ENCODE measurements around the gene TMEM9.
A peak's percentile ranks its signal among the peaks of the same experiment; 100 is the strongest.

Gene TMEM9

DNA sequence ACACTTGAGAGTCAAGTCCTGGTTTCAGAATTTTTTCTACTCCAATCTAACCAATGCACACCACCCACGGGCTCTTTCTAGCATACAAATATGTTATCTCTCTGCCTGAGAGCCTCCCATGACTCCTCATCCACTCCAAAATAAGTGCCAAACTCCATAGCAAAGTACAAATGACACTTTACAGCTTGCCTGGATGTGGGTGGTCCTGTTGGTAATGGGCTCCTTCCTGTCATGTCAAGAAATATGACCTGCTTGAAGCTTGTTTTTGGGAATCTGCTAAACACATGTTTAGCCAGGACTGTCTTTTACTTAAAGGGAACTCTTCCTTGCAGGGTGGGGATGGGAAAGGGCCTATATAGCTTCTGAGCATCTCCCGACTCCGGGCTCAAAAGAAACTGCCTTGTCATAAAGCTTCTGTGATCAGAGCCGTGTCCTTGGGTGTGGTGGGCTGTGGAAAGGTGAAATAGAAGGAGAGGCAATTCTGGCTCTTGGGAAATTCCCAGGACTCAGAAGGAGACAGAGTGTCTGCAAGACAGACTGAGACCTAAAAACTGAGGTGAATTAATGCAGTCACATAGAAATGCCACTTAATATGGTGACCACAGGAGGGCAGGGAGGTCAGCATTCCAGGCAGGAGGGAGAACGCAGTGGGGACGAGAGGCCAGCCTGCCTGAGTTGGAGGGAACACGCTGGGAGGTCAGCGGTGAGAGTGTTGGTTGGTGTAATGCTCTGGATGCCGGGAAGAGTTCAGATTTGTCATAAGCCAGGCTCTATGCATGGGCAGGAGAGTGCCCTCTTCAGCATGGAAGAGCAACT, 30.2 kb upstream of the TMEM9 start:
- DNase-seq (ENCODE audit: low spot score) = peak; percentile 80
- H3K27ac ChIP-seq = no peak overlapping the region
- TF ChIP-seq, protein P1, sequence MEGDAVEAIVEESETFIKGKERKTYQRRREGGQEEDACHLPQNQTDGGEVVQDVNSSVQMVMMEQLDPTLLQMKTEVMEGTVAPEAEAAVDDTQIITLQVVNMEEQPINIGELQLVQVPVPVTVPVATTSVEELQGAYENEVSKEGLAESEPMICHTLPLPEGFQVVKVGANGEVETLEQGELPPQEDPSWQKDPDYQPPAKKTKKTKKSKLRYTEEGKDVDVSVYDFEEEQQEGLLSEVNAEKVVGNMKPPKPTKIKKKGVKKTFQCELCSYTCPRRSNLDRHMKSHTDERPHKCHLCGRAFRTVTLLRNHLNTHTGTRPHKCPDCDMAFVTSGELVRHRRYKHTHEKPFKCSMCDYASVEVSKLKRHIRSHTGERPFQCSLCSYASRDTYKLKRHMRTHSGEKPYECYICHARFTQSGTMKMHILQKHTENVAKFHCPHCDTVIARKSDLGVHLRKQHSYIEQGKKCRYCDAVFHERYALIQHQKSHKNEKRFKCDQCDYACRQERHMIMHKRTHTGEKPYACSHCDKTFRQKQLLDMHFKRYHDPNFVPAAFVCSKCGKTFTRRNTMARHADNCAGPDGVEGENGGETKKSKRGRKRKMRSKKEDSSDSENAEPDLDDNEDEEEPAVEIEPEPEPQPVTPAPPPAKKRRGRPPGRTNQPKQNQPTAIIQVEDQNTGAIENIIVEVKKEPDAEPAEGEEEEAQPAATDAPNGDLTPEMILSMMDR (conservative IDR thresholded peaks at IDR 0.05; ENCODE audit: low read depth) = 0 out of 2 replicates have a peak, but pooled peaks have one; percentile 34
- POLR2A ChIA-PET (ENCODE audit: low non-redundant PET) = no interaction called here
- CTCF ChIA-PET = interaction anchor here (0.6 to 2.4 kb wide), 11 partner anchors 9 to 206 kb away, joined by 3 to 21 read pairs (median 4); partner anchors contain the start of gene ASCL5

DNA sequence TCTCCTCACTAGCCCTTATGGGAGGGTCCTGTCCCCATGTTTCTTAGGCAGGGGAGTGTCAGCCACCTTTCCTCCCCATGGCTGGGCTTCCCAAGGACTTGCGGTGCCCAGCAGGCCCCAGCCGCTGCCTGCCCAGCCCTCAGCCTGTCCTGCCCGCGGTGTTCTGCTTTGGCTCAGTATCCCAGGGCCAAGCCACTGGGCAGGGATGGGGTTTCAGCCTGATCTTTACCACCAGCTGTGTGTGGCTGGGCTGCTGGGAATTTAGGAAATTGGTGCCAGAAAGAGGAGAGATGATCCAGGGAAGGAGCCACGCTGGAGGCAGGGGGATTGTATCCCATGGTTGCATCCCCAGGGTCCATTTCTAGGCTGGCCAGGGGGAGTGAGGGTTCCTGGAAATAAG, 29.5 kb upstream of the TMEM9 start:
- ChIA-PET POLR2A (ENCODE audit: low non-redundant PET) (interaction anchor here (1.0 kb wide), 1 partner anchor 69 kb away, joined by 3 read pairs; no protein-coding TSS in a partner anchor), CTCF (interaction anchor here (1.1 to 2.4 kb wide), 3 partner anchors 14 to 207 kb away, joined by 3 to 21 read pairs (median 4); no protein-coding TSS in a partner anchor)
- DNase-seq (ENCODE audit: low spot score) = no peak
- no peak overlapping the region for H3K27ac ChIP-seq
- TF ChIP-seq, protein P1 (conservative IDR thresholded peaks at IDR 0.05; ENCODE audit: low read depth) = no peak

DNA sequence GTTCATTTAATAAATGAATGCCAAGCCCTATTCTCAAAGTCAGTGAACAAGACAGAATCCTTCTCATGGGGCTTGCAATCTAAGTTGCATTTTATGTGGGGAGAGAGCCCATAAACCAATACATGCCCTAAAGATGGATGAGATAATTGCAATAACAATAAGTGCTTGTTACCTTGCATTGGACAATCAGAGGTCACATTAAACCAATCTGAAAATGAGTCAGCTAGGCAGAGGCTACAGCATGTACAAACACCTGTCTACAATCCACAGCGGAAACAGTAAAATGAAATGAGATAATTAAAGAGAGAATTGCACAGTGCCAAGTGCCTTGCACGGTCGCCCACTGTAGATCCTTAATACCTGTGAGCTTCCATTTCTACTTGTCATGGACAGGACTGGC, 28.9 kb upstream of the TMEM9 start:
- POLR2A ChIA-PET (ENCODE audit: low non-redundant PET) = interaction anchor here (1.0 kb wide), 1 partner anchor 68 kb away, joined by 3 read pairs; no protein-coding TSS in a partner anchor
- DNase-seq (ENCODE audit: low spot score) = no peak
- CTCF ChIA-PET = interaction anchor here (1.1 kb wide), 1 partner anchor 52 kb away, joined by 4 read pairs; no protein-coding TSS in a partner anchor
- TF ChIP-seq, protein P1 (conservative IDR thresholded peaks at IDR 0.05; ENCODE audit: low read depth) = no peak
- no peak overlapping the region for H3K27ac ChIP-seq

DNA sequence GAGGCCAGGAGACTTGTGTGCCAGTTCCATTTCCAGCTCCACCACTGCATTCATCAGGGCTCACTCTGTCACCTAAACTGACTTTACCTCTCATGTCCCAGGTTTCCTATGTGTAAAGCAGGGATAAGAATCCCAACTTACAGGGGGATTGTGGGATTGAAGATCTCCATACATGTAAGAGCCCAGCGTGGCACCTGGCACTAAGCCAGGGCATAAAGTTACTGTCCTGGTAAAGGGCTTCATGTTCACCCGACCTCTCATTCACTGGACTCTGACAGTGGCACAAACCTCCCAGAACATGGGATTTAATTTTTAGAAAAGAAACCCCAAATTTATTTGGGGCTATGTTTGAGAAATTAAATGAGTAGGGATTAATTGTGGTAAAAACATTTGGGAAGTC, 27.5 kb upstream of the TMEM9 start:
- TF ChIP-seq, protein P1 (conservative IDR thresholded peaks at IDR 0.05; ENCODE audit: low read depth) = no peak
- ChIA-PET CTCF (interaction anchor here (0.7 kb wide), 1 partner anchor 18 kb away, joined by 3 read pairs; no protein-coding TSS in a partner anchor), POLR2A (ENCODE audit: low non-redundant PET) (no interaction called here)
- H3K27ac ChIP-seq = no peak overlapping the region
- no peak for DNase-seq (ENCODE audit: low spot score)

DNA sequence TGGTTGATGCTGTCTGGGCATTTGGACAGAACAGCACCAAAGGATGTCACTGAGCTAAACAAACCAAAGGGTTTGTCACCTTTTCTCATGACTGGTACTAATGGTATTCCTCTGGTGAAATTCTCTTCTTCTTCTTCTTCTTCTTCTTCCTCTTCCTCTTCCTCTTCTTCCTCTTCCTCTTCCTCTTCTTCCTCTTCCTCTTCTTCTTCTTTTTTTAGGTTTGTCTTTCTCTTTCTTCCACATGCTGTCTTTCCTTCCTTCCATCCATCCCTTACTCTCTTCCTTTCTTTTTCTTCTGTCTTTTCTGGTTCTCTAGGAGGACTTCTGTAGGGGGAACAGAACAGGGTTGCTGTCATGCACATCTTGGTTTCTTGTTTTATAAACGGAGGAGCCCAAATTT, 27.0 kb upstream of the TMEM9 start:
- POLR2A ChIA-PET (ENCODE audit: low non-redundant PET) = no interaction called here
- H3K27ac ChIP-seq = no peak overlapping the region
- TF ChIP-seq, protein P1 (conservative IDR thresholded peaks at IDR 0.05; ENCODE audit: low read depth) = no peak
- no peak for DNase-seq (ENCODE audit: low spot score)
- CTCF ChIA-PET = interaction anchor here (0.7 kb wide), 1 partner anchor 18 kb away, joined by 3 read pairs; no protein-coding TSS in a partner anchor

DNA sequence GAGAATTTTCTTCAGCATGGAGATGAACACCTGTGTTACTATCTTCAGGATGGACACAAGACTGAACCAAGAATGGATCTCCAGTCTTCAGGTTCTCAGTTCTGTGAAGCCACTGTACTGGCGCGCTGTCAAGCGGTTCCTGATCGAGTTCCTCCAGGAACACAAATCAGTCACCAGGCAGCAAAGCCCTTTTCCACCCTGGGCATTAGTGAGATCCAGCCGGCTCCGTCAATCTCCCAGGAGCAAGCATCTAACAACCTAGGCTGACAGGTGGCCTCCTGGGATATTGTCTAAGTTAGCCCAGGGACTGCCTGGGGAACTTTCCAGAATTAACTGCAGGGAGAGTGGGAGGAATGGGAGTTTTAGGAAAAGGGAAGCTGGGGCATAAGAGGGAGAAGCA, 26.6 kb upstream of the TMEM9 start:
- H3K27ac ChIP-seq = no peak overlapping the region
- POLR2A ChIA-PET (ENCODE audit: low non-redundant PET) = no interaction called here
- CTCF ChIA-PET = interaction anchor here (0.7 kb wide), 1 partner anchor 16 kb away, joined by 3 read pairs; no protein-coding TSS in a partner anchor
- TF ChIP-seq, protein P1 (conservative IDR thresholded peaks at IDR 0.05; ENCODE audit: low read depth) = no peak
- DNase-seq (ENCODE audit: low spot score) = no peak

Measured in RWPE1 (cell line).